GM18870 (cell line): ENCODE data around the gene TM9SF1.
"Not testable (repeated sequence)": the region's sequence is repeated elsewhere in the genome, so short reads cannot be mapped to it uniquely, and the experiment has no call there.

Experiments used
- ATAC-seq: cut with Tn5 transposase; IDR thresholded peaks from one replicate; pipeline ENCODE4 v1.9.1; 2021; ENCODE audit warnings: moderate library complexity; ENCODE audit not compliant: unreplicated experiment

TM9SF1 gene

DNA sequence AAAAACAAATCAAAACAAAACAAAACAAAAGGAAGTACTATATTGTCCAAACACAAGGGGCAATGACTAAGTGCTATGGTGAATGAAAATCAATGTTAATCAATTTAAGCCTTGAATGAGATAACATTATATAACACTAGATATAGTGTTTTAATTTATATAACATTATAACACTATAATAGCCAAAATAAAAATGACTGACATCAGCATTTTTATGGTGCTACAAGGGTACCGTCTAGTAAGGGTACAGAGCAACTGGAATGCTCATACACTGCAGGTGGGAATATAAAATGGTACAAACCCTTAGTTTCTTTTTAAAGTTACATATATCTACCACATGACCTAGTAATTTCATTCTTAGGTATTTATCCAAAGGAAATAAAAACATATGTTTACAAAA lies 31.2 kb upstream of the TM9SF1 start:
- no peak for ATAC-seq

DNA sequence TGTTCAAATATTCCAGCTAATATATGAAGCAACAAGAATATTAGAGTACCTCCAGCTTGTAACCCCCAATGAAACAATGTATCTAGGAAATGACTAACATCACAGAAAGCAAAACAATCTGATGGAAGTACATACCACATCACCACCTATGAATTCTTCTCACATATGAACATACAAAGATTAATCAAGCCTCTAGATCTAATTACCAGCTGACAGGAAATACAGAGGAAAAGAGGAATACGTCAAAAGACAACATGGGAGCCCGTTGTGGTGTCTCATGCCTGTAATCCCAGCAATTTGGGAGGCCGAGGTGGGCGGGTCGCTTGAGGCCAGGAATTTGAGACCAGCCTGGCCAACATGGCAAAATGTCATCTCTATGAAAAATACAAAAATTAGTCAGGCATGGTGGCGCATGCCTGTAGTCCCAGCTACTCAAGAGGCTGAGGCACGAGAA lies 29.4 kb upstream of the TM9SF1 start:
- ATAC-seq: no peak

DNA sequence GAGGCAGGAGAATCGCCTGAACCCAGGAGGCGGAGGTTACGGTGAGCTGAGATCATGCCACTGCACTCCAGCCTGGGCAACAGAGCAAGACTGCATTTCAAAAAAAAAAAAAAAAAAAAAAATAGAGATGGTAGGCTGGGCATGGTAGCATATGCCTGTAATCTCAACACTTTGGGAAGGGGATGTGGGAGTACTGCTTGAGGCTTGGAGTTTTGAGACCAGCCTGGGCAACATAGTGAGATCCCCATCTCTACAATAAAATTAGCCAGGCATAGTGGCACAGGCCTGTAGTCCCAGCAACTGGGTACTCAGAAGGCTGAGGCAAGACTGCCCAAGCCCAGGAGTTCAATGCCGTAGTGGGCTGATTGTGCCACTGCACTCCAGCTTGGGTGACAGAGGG lies 27.7 kb upstream of the TM9SF1 start:
- not testable (repeated sequence) for ATAC-seq

DNA sequence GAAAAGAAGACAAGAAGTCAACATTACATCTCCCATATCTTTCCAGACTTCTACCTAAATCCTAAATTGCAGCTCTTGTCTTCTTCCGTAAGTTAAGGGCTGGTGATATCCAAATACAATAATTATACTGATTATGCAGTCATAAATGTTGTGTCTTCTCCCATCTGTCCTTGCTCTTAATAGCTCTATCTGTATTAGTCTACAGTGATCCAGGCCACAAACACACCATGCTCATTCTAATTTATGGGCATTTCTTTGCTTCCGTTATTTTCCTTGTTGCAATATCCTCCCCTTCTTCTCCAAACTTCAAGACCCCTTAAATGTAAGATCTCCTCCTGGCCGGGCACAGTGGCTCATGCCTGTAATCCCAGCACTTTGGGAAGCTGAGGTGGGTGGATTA lies 24.3 kb upstream of the TM9SF1 start:
- no peak for ATAC-seq

DNA sequence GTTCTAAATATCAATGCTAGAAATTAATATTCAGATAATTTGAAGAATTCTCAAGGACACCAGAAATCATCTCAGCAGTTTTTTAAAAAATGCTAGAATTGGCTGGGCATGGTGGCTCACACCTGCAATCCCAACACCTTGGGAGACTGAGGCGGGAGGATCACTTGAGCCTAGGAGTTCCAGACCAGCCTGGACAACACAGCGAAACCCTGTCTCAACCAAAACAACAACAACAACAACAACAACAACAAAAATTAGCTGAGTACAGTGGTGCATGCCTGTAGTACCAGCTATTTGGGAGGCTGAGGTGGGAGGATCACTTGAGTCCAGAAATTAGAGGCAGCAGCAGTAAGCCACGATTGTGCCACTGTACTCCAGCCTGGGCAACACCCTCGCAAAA lies 23.8 kb upstream of the TM9SF1 start:
- ATAC-seq: no peak

DNA sequence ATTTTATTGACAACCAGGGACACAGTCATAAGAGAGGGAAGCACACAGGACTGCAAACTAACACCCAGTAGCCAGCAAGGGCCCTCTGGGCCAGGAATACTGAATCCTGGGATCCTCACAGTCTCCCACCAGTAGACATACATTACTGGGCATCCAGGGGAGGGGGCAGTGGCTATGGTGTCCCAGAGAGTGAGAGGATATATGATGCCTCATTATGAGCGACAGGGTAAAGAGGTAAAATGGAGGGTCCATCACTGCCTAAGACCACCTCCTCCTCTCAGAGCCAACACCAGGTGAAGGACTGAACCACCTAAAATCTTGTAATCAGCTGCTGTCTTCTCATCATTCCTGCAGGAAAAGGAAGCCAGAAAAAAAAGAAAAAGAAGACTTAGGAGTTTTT lies 21.6 kb upstream of the TM9SF1 start:
- not testable (repeated sequence) for ATAC-seq

GRCh38 chr14:24216345-24216699 lies 21.1 kb upstream of the TM9SF1 start:
- no peak for ATAC-seq

GRCh38 chr14:24215495-24216344 lies 20.5 kb upstream of the TM9SF1 start, which contains the start of gene MDP1:
Gene MDP1, minus strand, starts transcription at chr14:24216066. Its CDS starts 111 bp downstream, at chr14:24215955.
- ATAC-seq: peak; percentile 46

DNA sequence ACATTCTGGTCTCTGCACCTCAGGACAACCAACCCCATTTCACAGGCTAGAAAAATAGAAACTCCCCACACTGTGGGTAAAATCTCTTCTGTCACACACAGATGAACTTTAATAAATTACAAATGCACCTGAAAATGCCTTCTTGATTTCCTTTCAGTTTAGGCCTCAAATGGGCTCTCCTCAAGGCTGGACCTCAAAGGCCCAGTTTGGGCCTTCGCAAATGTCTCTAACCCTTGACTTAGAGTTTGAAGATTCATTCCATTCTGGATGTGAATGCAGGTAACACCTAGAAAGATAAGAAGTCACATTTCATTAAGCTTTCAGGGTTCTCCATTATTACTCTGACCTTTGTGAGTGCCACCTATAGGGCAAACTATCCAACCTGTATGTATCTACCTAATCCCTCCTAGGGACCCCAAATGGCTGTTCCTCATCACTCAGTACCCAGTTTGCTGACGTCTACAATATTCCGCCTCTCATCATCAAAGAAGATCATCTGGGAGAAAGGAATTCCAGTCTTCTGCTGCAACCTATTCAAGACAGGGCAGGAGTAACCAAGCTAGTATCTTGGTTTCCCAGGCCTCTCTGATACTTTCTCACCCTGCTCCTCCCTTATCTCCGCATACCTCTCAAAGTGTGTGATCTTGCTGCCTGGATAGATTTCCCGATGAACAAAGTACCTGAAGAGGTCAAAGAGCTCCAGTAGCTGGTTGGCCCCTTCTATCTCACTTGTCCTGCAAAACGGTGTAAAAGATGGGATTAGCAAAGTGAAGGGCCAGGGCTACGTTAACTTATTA lies 18.8 kb upstream of the TM9SF1 start:
- ATAC-seq: no peak

DNA sequence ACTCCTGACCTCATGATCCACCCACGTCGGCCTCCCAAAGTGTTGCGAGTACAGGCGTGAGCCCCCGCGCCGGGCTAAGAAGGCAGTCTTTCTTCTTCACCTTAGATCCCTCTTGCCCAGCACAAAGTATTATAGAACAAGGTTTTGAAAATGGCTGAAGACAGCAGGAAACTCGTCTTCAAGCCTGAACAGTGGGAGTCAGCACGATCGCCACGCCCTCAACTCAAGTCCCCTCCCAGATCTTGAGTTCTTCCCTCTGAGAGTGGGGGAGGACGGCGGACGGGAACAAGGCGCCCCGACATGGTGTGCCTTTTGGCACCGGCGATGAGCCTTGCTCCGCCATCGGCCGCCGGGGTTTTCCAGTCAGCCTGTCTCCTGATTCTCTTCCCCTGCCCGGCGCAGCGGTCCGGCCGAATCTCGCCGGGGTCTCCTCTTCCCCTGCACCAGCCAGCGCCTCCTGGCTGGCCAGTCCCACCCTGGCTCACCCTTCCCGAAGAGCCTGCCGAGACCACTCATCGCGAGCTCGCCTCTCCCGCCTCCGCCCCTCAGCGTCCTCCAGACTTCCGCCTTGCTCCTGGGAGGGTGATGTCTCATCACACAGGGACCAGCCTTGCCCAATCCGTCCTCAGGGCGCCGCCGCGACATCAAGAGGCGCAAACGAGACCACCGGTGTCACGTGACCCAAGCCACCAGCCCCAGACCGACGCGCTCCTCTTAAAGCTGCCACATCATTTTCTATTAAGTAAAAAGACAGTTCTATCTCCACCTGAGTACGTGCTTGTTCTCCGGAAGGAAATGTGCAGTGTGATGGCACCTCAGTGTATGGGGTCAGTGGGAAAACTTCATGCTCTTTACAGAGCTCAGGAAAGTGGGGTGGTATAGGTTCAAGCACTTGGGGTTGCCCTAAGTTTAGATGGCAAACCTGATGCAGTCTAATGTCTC lies 18.0 kb upstream of the TM9SF1 start, which contains the start of gene CHMP4A:
TSS of gene CHMP4A (minus strand) at position 565 of the 942 bp plus-strand sequence. CDS start at position 516, 49 bp downstream.
- peak; percentile 83 for ATAC-seq

GRCh38 chr14:24211311-24211710 lies 16.1 kb upstream of the TM9SF1 start:
- no peak for ATAC-seq

DNA sequence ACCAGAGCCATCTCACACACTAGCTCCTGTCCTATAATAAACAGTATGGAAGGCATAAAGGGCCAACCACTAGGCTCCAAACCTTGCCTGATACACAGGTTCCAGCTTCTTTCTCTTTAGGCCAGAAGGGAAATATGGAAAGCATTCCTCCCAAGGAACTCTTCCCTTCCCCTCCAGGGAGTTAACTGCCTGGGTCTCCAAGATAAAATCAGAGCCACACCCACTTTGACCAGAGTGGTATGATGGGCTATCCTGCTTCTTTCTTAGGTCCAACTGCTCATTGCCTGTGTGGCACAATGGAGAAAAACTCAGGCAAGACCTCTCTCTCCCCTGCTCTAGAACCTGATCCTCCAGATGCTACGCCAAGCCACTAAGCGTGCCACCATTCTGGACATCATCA lies 12.4 kb upstream of the TM9SF1 start:
- no peak for ATAC-seq

DNA sequence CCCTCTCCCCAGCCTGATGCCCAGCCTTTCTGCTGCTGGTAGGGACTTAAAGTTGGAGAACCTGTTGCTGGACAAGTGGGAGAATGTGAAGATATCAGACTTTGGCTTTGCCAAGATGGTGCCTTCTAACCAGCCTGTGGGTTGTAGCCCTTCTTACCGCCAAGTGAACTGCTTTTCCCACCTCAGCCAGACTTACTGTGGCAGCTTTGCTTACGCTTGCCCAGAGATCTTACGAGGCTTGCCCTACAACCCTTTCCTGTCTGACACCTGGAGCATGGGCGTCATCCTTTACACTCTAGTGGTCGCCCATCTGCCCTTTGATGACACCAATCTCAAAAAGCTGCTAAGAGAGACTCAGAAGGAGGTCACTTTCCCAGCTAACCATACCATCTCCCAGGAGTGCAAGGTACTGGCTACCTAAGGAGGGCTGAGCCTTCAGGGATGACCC lies 11.9 kb upstream of the TM9SF1 start:
- no peak for ATAC-seq

- no peak for ATAC-seq
These were observed 11.2 kb upstream of the TM9SF1 start for GRCh38 chr14:24206260-24207103.

GRCh38 chr14:24204163-24205146 lies 9.2 kb upstream of the TM9SF1 start:
- no peak for ATAC-seq

DNA sequence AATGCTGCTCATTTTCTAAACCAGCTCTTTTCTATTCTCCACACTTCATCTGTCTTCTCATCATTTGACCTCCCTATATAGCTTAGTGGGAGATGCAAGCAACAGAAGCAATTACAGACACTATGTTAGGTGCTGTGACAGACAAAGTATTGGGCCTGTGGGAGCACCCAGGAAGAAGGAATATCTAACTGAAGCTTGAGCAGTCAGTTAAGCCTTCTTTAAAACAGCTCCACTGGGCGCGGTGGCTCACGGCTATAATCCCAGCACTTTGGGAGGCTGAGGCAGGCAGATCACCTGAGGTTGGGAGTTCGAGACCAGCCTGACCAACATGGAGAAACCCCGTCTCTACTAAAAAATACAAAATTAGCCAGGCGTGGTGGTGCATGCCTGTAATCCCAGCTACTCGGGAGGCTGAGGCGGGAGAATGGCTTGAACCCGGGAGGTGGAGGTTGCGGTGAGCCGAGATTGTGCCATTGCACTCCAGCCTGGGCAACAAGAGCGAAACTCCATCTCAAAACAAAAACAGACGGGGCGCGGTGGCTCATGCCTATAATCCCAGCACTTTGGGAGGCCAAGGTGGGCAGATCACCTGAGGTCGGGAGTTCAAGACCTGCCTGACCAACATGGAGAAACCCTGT lies 8.1 kb upstream of the TM9SF1 start:
- not testable (repeated sequence) for ATAC-seq

DNA sequence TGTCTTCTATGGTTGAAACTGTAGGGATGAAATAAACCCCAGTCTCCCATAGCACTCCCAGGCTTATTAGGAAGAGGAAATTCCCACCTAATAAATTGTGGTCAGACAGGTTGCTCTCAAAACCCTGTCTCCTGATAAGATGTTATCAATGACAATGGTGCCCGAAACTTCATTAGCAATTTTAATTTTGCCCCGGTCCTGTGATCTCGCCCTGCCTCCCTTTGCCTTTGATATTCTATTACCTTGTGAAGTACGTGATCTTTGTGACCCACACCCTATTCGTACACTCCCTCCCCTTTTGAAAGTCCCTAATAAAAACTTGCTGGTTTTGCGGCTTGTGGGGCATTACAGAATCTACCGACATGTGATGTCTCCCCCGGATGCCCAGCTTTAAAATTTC lies 7.3 kb upstream of the TM9SF1 start:
- ATAC-seq: not testable (repeated sequence)
